Mesendoderm (in vitro differentiated cells): ENCODE data around the gene CFD.

Source experiments
- DNase-seq: peaks from one replicate; pipeline ENCODE4 v3.0.0; 2013
- H2AK5ac ChIP-seq: 2 replicates; pipeline ENCODE4 v1.6.1; 2013; ENCODE audit warnings: low read length, inconsistent platforms
- H2BK120ac ChIP-seq: 2 replicates; pipeline ENCODE4 v1.6.1; 2013; ENCODE audit warnings: low read depth, mild to moderate bottlenecking, low read length, moderate library complexity, mixed read lengths
- H2BK15ac ChIP-seq: replicated peaks from 2 replicates; pipeline ENCODE4 v1.6.1; 2013; ENCODE audit warnings: low read depth, mild to moderate bottlenecking, moderate library complexity
- H2BK5ac ChIP-seq: 2 replicates; pipeline ENCODE4 v1.6.1; 2013; ENCODE audit warnings: low read length, inconsistent platforms
- H3K18ac ChIP-seq: 2 replicates; pipeline ENCODE4 v1.6.1; 2013; ENCODE audit warnings: mild to moderate bottlenecking, low read length, mixed read lengths
- H3K23ac ChIP-seq: one replicate; pipeline ENCODE4 v1.6.1; 2013; ENCODE audit warnings: low read length
- H3K27ac ChIP-seq: 2 replicates; pipeline ENCODE4 v1.5.1; 2013; ENCODE audit warnings: low read depth, mild to moderate bottlenecking, inconsistent platforms, low read length, moderate library complexity
- H3K27me3 ChIP-seq: 2 replicates; pipeline ENCODE4 v1.6.1; 2013; ENCODE audit warnings: low read length, control low read depth, mild to moderate bottlenecking, inconsistent platforms; ENCODE audit not compliant: insufficient read depth, poor library complexity
- H3K36me3 ChIP-seq: 2 replicates; pipeline ENCODE4 v1.6.1; 2013; ENCODE audit warnings: low read length, inconsistent platforms; ENCODE audit not compliant: control insufficient read depth, insufficient read depth
- H3K4ac ChIP-seq: one replicate; pipeline ENCODE4 v1.6.1; 2013; ENCODE audit warnings: low read depth, mild to moderate bottlenecking, low read length, moderate library complexity
- H3K4me1 ChIP-seq: 2 replicates; pipeline ENCODE4 v1.6.1; 2013; ENCODE audit warnings: low read depth, low read length, inconsistent platforms; ENCODE audit not compliant: control insufficient read depth
- H3K4me2 ChIP-seq: 2 replicates; pipeline ENCODE4 v1.6.1; 2013; ENCODE audit warnings: low read length
- H3K4me3 ChIP-seq: 2 replicates; pipeline ENCODE4 v1.5.1; 2013; ENCODE audit warnings: mild to moderate bottlenecking, low read length
- H3K56ac ChIP-seq: one replicate; pipeline ENCODE4 v1.6.1; 2013; ENCODE audit warnings: low read length
- H3K79me1 ChIP-seq: 2 replicates; pipeline ENCODE4 v1.6.1; 2013; ENCODE audit warnings: low read length, inconsistent platforms
- H3K79me2 ChIP-seq: 2 replicates; pipeline ENCODE4 v1.6.1; 2013; ENCODE audit warnings: mild to moderate bottlenecking, low read length; ENCODE audit not compliant: control insufficient read depth, insufficient read depth
- H3K9ac ChIP-seq: 2 replicates; pipeline ENCODE4 v1.6.1; 2013; ENCODE audit warnings: low read length, inconsistent platforms
- H4K5ac ChIP-seq: one replicate; pipeline ENCODE4 v1.6.1; 2013; ENCODE audit warnings: low read length
- H4K8ac ChIP-seq: one replicate; pipeline ENCODE4 v1.6.1; 2013; ENCODE audit warnings: low read depth, mild to moderate bottlenecking, control low read depth, low read length, moderate library complexity
- WGBS: extraction: QIAGEN DNeasy Blood & Tissue Kit; methylation state at CpG from one replicate; pipeline ENCODE4 v1.1.7; 2013; ENCODE audit warnings: low lambda C conversion rate, missing lambda C conversion rate; ENCODE audit not compliant: insufficient coverage; ENCODE audit errors: extremely low coverage; 5-methylcytosine and 5-hydroxymethylcytosine counted together

The CFD gene

DNA sequence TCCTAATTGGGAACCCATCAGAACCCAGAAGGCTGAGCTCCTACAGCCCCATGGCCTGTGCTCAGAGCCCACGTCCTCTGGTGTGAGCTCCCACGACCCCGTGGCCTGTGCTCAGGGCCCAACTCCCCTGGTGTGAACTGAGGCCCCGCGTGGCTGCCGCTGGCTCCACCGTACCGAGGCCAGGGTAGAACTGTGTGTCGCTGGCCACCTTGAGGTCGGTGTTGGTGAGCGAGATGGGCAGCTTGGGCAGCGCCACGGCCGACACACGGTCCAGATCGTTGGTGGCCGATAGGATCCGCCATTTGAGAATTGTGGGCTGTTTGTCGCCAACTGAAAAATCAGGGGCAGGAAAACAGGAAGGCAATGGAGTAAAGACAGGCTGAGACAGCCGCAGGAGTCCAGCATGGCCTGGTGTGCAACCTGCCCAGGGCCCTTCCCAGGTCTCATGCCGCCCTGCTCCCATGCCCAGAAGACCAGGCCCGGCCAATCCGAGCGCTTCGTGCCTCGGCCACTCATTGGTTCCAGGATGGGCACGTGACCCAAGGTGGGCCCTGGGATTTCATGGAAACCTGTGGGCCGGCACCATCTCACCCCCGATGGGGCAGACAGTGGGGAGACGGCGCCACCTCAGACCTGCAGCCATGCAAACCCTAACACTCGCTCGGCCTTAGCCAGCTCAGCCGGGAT lies 22.1 kb downstream of the CFD start:
- H3K18ac ChIP-seq: no peak overlapping the region
- H3K36me3 ChIP-seq: peaks cover 3% of the 10 kb centered on the region
- H3K4me1 ChIP-seq: no peaks in the 10 kb centered on the region
- H3K56ac ChIP-seq: no peak overlapping the region
- no peak overlapping the region for H2BK5ac ChIP-seq
- no peak overlapping the region for H4K5ac ChIP-seq
- no peak overlapping the region for H3K4ac ChIP-seq
- no peaks in the 10 kb centered on the region for H3K27me3 ChIP-seq
- no peak overlapping the region for H2BK120ac ChIP-seq
- no peaks in the 10 kb centered on the region for H3K79me1 ChIP-seq
- WGBS: no CpG with 5 or more reads among the region's 34 CpGs
- no peak for DNase-seq
- H3K79me2 ChIP-seq: no peaks in the 10 kb centered on the region
- no peak overlapping the region for H3K4me3 ChIP-seq
- H3K4me2 ChIP-seq: no peak overlapping the region
- H2BK15ac ChIP-seq: no peak overlapping the region
- H3K9ac ChIP-seq: no peak overlapping the region
- no peak overlapping the region for H3K23ac ChIP-seq
- H3K27ac ChIP-seq: no peak overlapping the region
- H2AK5ac ChIP-seq: no peak overlapping the region
- H4K8ac ChIP-seq: no peak overlapping the region

DNA sequence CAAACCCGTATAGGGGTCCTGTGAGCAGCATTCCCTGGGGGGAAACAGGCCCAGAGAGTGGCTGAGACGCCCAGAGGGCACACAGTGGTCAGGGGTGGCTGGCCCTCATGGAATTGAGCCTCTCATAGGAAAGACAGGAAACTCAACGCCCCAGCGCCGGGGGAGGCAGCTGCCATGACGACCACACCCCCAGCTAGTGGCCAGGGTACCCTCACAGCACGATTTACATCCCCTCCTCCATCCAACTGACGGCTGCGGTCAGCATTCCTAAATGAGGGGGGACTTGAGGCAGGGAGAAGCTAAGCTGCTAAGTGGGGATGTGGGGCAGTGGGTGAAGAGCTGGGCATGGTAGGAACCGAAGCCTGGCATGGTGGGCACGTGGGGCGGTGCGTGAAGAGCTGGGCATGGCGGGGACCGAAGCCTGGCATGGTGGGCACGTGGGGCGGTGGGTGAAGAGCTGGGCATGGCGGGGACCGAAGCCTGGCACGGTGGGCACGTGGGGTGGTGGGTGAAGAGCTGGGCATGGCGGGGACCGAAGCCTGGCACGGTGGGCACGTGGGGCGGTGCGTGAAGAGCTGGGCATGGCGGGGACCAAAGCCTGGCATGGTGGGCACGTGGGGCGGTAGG lies 23.5 kb downstream of the CFD start:
- no CpG with 5 or more reads among the region's 30 CpGs for WGBS
- Histone ChIP-seq H3K79me1 (no peaks in the 10 kb centered on the region), H3K56ac (no peak overlapping the region), H3K4me3 (no peak overlapping the region), H3K4me2 (no peak overlapping the region), H3K36me3 (peaks cover 3% of the 10 kb centered on the region), H3K27me3 (no peaks in the 10 kb centered on the region), H3K27ac (no peak overlapping the region), H2BK120ac (no peak overlapping the region), H2AK5ac (no peak overlapping the region), H4K5ac (no peak overlapping the region), H2BK15ac (no peak overlapping the region), H3K18ac (no peak overlapping the region), H3K4ac (no peak overlapping the region), H2BK5ac (no peak overlapping the region), H4K8ac (no peak overlapping the region), H3K9ac (no peak overlapping the region), H3K4me1 (no peaks in the 10 kb centered on the region), H3K79me2 (no peaks in the 10 kb centered on the region), H3K23ac (no peak overlapping the region)
- no peak for DNase-seq

DNA sequence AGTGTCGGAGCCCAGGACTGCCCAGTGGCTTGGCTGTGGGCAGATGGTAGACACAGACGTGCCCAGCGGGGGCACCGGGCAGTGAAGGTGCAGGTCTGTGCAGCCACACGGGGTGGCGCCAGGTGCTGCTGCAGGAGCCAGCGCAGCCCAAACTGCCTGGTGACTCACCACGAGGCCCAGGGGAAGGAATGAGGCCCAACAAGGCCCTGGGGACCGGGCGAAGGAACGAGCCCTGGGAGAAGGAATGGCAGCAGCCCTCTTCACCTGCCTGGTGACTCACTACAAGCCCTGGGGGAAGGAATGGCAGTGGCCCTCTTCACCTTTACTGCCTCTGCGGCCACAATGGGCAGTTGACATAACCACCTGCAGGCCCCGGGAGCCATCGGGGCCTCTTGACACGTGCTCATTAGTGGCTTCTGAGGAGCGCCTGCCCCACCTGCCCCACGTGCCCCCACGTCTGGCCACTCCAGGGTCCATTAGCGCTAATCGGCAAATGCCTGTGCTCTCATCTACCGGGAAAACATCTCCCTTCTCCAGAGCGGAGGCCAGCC lies 24.3 kb downstream of the CFD start:
- H3K23ac ChIP-seq: no peak overlapping the region
- H2BK120ac ChIP-seq: no peak overlapping the region
- H3K56ac ChIP-seq: no peak overlapping the region
- no peaks in the 10 kb centered on the region for H3K27me3 ChIP-seq
- H2BK5ac ChIP-seq: no peak overlapping the region
- H2BK15ac ChIP-seq: no peak overlapping the region
- H3K18ac ChIP-seq: no peak overlapping the region
- no peak overlapping the region for H3K27ac ChIP-seq
- no peaks in the 10 kb centered on the region for H3K79me1 ChIP-seq
- no peaks in the 10 kb centered on the region for H3K4me1 ChIP-seq
- no peak overlapping the region for H3K4me2 ChIP-seq
- no peak overlapping the region for H4K5ac ChIP-seq
- H3K79me2 ChIP-seq: no peaks in the 10 kb centered on the region
- no peak overlapping the region for H2AK5ac ChIP-seq
- WGBS: no CpG with 5 or more reads among the region's 22 CpGs
- no peak overlapping the region for H3K4me3 ChIP-seq
- H4K8ac ChIP-seq: no peak overlapping the region
- peaks cover 3% of the 10 kb centered on the region for H3K36me3 ChIP-seq
- H3K4ac ChIP-seq: no peak overlapping the region
- no peak overlapping the region for H3K9ac ChIP-seq
- DNase-seq: peak; percentile 82

DNA sequence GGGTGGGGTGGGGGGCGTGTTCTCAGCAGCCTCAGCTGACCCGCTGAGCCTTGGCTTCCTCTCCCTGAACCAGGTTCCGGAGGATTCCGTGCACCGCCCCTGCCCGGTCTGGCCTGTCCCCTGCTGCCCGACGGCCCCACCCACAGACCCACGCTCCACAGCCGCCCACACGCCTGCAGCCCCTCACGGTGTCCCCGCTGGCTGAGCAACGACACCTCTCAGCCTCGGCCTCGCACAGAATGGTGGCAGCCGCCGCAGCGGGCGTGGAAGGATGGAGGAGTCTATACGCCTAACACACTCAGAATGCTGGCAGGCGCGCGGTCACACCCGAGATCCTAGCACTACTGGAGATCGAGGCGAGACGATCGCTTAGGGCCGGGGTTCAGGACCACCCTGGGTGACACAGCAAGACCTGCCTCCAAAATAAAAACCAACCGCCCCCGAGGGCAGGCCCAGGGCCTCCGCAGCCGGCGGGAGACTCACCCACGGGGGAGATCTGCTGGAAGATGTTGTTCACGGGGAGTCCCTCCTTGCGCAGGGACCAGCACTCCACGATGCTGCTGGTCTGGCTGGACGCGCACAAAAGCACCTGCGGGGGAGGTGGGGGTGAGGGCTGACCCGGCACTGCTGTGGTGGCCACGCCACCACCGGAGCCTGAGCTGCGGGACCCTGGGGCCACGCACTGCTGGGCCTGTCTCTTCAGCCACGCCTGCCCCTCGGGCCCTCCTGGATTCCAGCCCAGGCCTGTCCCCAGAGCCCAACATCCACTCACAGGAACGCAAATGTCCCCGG lies 25.2 kb downstream of the CFD start:
- Histone ChIP-seq H3K79me1 (no peaks in the 10 kb centered on the region), H2AK5ac (no peak overlapping the region), H3K18ac (no peak overlapping the region), H4K8ac (no peak overlapping the region), H3K36me3 (peaks cover 3% of the 10 kb centered on the region), H3K23ac (no peak overlapping the region), H3K56ac (no peak overlapping the region), H3K9ac (no peak overlapping the region), H3K27ac (no peak overlapping the region), H3K4me1 (no peaks in the 10 kb centered on the region), H3K4me2 (no peak overlapping the region), H3K4ac (no peak overlapping the region), H3K79me2 (no peaks in the 10 kb centered on the region), H3K4me3 (no peak overlapping the region), H2BK120ac (no peak overlapping the region), H2BK15ac (no peak overlapping the region), H2BK5ac (no peak overlapping the region), H4K5ac (no peak overlapping the region), H3K27me3 (no peaks in the 10 kb centered on the region)
- WGBS: no CpG with 5 or more reads among the region's 51 CpGs
- no peak for DNase-seq

DNA sequence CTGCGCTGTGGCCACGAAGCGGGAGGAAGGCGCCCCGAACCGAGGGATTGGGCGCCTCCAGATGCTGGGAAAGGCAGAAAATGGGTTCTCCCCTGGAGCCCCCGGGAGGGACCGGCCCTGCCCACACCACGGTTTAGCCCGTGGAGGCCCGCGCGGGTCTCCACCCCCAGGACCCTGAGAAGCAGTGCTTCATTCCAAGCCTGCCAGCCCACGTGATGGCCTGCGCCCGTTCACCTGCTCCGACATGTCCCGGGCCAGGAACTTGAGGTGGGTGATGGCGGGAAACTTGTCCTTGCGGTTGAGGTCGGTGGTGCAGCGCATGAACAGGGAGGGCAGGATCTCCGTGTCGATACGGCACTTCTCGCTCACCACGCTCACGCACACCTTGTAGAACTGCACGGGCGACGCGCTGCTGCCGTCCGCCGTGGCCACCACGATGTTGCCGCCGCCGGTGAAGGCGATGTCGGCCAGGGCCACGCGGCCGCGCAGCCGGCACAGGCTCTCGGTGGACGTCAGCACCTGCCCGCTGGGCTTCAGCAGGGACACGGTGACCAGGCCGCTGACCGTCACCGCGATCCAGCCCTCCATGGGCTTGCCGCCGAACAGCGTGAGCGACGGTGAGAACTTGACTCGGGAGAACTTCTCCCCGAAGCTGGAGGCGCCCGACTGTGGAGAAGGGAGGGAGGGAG lies 26.2 kb downstream of the CFD start:
- Histone ChIP-seq H3K79me1 (no peaks in the 10 kb centered on the region), H3K4me2 (no peak overlapping the region), H3K9ac (no peak overlapping the region), H3K4me3 (no peak overlapping the region), H2AK5ac (no peak overlapping the region), H3K27me3 (no peaks in the 10 kb centered on the region), H2BK120ac (no peak overlapping the region), H3K18ac (no peak overlapping the region), H3K27ac (no peak overlapping the region), H4K8ac (no peak overlapping the region), H3K4ac (no peak overlapping the region), H4K5ac (no peak overlapping the region), H3K56ac (no peak overlapping the region), H3K79me2 (no peaks in the 10 kb centered on the region), H3K4me1 (no peaks in the 10 kb centered on the region), H2BK15ac (no peak overlapping the region), H3K23ac (no peak overlapping the region), H2BK5ac (no peak overlapping the region), H3K36me3 (peaks cover 3% of the 10 kb centered on the region)
- no CpG with 5 or more reads among the region's 64 CpGs for WGBS
- no peak for DNase-seq
